Measurements from ENCODE around the gene ELF1.

The ELF1 gene

GRCh38 chr13:41008349-41008980, 10.7 kb downstream of the ELF1 start:
- in situ Hi-C loops (cut with MboI; ENCODE audit: low sequenced_read_pairs) = no loop called here

DNA sequence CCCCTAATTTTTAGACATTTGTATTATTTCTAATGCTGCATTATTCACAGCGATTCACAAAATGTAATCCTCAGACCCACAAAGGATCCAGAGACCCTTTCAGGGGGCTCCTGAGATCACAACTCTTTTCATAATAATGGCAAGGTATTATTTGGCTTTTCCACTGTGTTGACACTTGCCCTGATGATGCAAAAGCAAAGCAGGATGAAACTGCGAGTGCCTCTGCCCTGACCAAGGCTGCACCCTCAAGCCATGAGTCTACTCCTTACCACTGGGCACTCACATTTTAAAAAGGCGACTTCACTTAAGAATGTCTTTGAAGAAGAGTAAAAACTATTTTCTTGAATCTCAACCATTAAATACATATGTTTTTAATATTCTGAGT, 11.4 kb downstream of the ELF1 start:
- in situ Hi-C loops (cut with MboI; ENCODE audit: low sequenced_read_pairs) = no loop called here

DNA sequence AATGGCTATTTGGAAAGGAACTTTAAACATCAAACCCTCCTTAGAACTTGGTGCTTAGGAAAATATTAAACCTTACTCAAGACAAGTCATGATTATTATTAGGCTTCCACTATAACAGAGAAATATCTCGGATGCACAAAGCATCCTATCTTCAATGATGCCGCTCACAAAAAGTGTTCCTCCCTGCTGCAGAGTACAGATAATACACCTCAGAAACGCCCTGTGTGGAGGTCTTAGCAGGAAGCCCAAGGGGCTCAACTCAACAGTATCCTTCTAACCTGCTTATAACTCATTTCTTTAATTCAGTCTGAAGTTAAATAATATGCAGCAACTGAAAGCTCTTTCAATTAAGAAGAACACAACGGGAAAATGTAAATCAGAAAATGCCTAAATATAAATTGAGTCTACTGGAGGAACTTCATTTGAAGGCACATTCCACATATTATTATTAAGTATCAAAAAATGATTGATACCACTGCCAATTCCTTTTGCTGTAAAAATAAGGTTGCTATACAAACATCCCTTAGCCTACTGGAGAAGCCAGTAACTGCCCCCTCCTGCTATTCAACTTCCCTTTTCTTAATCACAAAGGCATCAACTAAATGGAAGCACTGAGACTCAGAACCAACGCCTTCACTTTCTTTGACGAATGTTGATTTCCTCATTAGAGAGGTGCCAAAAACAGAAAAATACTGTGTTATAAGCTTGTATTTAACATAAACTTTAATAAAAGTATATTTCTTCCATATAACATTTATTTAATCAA, 12.0 kb downstream of the ELF1 start:
- in situ Hi-C loops (cut with MboI; ENCODE audit: low sequenced_read_pairs) = no loop called here

- in situ Hi-C loops (cut with MboI; ENCODE audit: low sequenced_read_pairs) = no loop called here
Measured at GRCh38 chr13:41006306-41006705, 12.8 kb downstream of the ELF1 start.

DNA sequence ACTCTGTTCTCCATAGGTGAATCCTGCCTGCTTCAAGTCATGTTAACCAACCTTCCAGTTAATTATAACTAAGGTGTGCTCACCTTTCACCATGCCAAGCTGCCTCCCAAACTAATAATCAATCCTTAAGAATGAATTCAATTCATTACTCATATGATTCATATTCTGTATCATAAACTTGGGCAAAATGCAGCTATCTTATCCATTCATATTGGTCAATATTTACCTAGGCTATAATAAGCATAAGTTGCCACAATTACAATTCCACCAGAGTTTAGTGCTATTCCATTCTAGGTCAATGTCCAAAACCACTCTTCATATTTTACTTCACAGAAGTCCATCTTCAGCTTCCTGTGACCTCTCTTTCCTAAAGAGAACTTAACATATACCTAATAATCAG, 13.4 kb downstream of the ELF1 start:
- in situ Hi-C loops (cut with MboI; ENCODE audit: low sequenced_read_pairs) = no loop called here

DNA sequence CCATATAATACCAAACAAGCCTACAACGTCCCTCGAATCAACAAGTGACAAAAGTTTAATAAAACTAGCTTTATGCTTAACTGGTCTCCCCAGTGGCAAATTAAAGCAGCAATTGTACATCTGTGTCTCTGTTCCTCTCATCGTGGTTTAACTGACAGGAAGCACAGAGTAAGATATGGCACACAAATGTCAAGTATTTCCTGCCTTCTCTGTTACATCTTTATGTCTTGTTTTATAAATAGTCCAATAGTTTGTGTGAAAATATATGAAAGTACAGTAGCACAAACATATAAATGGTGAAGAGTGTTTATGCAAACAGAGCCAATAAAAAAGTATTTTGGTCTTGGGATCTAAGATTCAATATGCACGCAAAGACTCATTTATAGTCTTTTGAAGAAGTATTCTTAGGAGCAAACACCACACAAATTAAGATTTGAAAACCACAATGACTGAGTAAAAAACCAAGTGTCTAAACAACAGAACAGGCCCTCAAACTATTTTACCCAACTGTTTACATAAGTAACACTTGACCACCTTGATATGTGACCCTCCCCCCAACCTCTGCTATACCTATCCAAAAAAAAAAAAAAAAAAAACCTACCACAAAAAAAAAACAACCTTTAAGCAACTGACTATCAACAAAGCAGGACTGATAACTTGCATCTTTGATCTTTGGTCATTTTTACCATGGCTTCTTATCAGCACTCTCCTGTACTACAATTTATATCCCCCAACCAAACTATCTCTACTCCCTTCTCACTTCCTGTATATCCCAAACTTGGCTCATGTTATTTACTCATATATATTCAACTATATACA, 14.0 kb downstream of the ELF1 start:
- in situ Hi-C loops (cut with MboI; ENCODE audit: low sequenced_read_pairs) = no loop called here

DNA sequence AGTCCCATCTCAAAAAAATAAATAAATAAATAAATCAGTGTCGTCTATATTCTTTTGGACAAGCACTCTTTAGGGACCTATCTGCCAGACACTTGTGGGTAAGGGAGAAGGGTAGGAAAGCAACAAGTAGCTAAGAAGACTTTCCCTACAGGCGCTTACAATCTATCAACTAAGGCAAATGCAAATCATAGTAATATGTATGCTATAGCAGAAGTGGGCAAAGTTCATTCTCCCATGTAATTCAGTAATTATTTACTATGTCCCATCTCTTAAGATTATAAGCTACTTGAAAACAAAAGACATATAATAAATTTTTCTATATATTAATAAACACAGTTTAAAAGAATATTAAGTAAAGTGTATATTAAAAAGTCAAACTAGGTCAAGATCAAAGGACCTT, 16.5 kb downstream of the ELF1 start:
- in situ Hi-C loops (cut with MboI; ENCODE audit: low sequenced_read_pairs) = no loop called here

DNA sequence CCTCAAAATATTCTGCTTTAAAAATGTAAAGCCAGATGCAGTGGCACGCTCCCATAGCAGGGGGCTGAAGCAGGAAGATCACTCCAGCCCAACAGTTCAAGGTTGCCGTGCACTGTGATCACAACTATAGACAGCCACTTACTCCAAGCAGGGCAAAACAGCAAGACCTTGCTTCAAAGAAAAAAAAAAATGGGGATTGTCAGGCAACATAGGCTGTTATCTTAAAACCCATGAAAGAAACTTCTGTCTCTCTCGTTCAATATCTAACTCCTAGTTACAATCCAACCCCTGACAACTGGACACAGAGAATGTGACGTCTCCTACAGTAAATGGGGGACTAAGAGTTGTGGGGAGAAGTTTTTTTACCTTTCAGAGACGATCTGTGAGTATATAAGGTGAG, 17.4 kb downstream of the ELF1 start:
- in situ Hi-C loops (cut with MboI; ENCODE audit: low sequenced_read_pairs) = no loop called here

GRCh38 chr13:40999416-40999815, 19.7 kb downstream of the ELF1 start:
- in situ Hi-C loops (cut with MboI; ENCODE audit: low sequenced_read_pairs) = no loop called here

DNA sequence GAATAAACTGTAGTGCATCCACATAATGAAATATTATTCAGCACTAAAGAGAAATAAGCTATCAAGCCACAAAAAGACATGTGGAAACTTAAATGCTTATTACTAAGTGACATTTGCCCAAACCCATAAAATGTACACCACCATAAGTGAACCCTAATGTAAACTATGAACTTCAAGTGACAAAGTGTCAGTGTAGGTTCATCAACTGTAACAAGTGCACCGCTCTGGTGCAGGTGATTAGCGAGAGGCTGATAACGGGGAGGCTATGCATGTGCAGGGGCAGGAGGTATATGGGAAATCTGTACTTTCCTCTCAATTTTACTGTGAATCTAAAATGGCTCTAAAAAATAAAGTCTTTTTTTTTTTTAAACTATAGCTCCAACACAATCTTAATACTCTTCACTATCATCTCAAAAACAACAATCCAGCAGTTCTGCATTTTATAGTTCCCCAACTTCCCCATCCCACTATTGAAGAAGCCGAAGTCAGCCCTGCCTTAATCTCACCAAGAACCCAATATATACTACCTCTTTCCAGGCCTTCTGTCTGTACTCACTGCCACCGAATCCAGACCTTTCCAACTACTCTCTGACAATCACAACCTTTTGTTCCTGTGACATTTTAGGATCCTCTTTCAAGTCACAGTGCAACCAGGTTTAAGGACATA, 22.6 kb downstream of the ELF1 start:
- in situ Hi-C loops (cut with MboI; ENCODE audit: low sequenced_read_pairs) = no loop called here

- in situ Hi-C loops (cut with MboI; ENCODE audit: low sequenced_read_pairs) = no loop called here
Measured at GRCh38 chr13:40995997-40996396, 23.1 kb downstream of the ELF1 start.

GRCh38 chr13:40994581-40995230, 24.4 kb downstream of the ELF1 start:
- in situ Hi-C loops (cut with MboI; ENCODE audit: low sequenced_read_pairs) = no loop called here

- in situ Hi-C loops (cut with MboI; ENCODE audit: low sequenced_read_pairs) = no loop called here
Measured at GRCh38 chr13:40993987-40994386, 25.1 kb downstream of the ELF1 start.

DNA sequence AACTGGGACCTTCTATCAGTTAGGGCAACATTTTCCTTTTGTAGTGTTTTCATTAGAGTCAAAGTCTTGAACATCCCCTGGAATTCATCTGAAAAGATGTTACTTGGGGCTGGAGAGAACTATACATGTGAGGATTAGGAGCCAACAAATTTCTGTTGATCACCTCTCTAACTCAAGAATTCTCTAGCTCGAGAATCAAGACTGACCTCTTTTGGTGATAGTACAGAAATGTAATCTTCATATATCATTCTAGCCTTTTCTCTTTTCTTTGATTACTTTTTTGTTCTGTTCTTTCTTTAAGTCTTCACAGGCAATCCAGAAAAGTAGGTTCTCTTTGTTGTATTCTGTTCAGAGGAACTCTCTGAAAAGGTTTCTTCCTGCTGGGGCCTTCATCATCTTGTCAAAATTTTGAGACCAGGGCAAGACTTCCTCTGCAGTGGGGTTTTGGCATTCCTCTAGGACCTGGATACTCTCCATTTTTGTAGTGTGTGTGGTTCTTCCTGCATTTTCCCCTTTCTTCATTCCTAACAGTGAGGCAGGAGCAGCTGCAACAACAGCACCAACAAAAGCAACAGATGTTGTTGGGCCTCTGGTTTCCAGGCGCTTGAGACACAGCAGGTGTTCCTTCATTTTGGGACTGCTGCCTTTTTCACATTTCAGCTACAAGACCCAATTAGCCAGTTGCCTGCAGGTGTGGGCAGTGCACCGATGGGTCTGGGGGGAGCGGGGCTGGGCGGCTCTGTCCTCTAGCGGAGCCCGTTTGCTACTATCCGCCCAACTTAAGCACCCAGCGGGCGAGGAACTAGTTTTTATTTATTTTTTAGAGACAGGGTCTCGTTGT, 26.2 kb downstream of the ELF1 start:
- in situ Hi-C loops (cut with MboI; ENCODE audit: low sequenced_read_pairs) = no loop called here

- in situ Hi-C loops (cut with MboI; ENCODE audit: low sequenced_read_pairs) = no loop called here
Measured at GRCh38 chr13:40987606-40988280, 31.4 kb downstream of the ELF1 start.

DNA sequence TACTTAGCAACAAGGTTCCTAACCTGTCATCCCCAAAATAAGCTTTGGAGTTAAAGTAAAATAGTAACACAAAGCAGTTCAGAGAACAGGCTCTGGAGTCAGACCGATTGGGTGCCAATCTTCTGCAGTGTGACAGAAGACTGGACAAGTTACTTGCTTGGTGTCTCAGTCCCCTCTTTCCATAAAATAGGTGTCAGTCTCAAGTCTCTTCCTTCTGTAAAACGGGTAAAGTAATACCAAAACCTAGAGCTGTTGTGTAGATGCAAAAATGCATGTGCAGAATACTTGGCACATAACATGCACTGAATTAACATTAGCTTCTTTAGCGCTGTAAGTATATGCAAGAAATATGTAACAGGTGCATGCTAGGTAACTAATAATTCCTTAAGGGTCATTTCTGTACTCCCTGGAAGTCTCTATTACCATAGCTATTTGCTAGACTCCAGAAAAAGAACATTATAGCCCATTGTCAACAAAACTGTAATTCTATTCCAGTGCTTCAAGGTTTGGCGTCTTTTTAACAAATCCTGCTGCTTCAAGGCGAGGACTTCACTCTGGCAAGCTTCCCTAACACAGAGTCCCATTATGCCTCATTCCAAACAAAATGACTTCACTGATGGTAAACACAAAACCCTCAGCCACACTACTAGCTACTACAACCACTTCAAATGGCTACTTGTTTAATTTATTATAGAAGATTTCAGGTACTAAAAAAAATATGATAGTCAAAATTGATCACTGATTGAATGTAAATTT, 32.8 kb downstream of the ELF1 start:
- in situ Hi-C loops (cut with MboI; ENCODE audit: low sequenced_read_pairs) = no loop called here

- in situ Hi-C loops (cut with MboI; ENCODE audit: low sequenced_read_pairs) = no loop called here
Measured at GRCh38 chr13:40985381-40986100, 33.6 kb downstream of the ELF1 start.
